ENCODE measurements around the gene H6PD.

H6PD gene

GRCh38 chr1:9278585-9279153, 44.1 kb downstream of the H6PD start:
- TF ChIP-seq GATA3 (IDR thresholded peaks at IDR 0.05; ENCODE audit: low read depth, low read length) (no peak), GATA2 (IDR thresholded peaks at IDR 0.05; ENCODE audit: low read depth, low read length) (no peak)

GRCh38 chr1:9279172-9279840, 44.7 kb downstream of the H6PD start:
- TF ChIP-seq GATA3 (IDR thresholded peaks at IDR 0.05; ENCODE audit: low read depth, low read length) (no peak), GATA2 (IDR thresholded peaks at IDR 0.05; ENCODE audit: low read depth, low read length) (no peak)

DNA sequence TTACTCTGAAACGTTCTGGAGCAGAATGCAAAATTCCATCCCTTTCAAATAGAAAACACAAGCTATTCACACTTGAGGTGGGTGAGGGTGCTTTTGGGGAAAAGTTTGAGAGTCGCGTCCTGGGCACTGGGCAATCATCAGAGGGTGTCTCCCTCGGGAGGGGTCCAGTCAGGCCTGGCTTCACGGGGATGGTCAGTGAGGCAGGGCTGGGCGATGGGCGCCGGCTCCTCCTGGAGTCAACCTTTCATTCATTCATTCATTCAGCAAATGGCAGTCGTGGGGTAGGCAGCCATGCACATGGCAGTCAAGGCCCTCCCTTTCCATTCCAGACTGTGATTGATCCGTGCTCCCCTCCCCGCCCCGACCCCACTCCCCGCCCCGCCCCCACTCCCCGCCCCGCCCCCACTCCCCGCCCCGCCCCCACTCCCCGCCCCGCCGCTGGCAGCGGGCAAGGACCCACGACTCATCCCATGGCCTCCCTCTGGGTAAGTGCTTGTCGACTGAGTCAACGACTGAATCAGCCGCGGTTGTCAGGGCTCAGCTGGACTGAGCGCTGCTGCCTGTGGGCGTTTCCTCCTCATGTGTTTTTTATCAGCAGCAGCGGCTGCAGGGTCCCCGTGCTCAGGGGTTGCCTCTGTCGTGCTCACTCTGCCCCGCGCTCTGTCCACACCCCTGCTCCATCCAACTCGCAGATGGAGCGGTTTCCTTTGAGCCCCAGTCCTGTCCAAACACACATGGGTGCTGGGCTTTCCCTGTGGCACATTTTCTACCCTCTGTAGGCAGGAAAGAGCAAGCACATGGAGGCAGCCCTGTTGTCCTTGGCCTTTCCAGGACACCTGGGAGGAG, 45.7 kb downstream of the H6PD start:
- TF ChIP-seq GATA3 (IDR thresholded peaks at IDR 0.05; ENCODE audit: low read depth, low read length), result no peak
- no peak for TF ChIP-seq GATA2 (IDR thresholded peaks at IDR 0.05; ENCODE audit: low read depth, low read length)

GRCh38 chr1:9281071-9281827, 46.7 kb downstream of the H6PD start:
- TF ChIP-seq GATA3 (IDR thresholded peaks at IDR 0.05; ENCODE audit: low read depth, low read length) (no peak), GATA2 (IDR thresholded peaks at IDR 0.05; ENCODE audit: low read depth, low read length) (no peak)

GRCh38 chr1:9281908-9282695, 47.5 kb downstream of the H6PD start:
- TF ChIP-seq GATA2 (IDR thresholded peaks at IDR 0.05; ENCODE audit: low read depth, low read length) (no peak), GATA3 (IDR thresholded peaks at IDR 0.05; ENCODE audit: low read depth, low read length) (no peak)

- no peak for TF ChIP-seq GATA3 (IDR thresholded peaks at IDR 0.05; ENCODE audit: low read depth, low read length)
- TF ChIP-seq GATA2 (IDR thresholded peaks at IDR 0.05; ENCODE audit: low read depth, low read length), result no peak
Measured at GRCh38 chr1:9282696-9282955, 48.1 kb downstream of the H6PD start.

DNA sequence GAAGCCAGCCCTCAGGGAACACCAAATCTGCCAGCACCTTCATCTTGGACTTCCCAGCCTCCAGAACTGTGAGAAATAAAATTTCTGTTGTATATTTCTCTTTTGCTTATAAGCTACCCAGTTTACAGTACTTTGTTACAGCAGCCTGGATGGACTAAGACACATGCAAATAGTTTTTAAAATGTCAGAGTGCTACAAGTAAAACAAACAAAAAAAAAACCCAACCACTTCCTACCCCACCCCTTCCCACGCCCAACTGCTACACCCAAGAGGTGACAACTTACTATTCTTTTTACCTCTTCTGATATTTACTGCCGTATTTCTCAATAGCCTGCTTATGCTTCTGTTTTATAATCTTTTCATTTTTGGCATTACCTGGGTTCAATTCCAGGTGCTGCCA, 49.5 kb downstream of the H6PD start:
- TF ChIP-seq GATA3 (IDR thresholded peaks at IDR 0.05; ENCODE audit: low read depth, low read length) (no peak), GATA2 (IDR thresholded peaks at IDR 0.05; ENCODE audit: low read depth, low read length) (no peak)

DNA sequence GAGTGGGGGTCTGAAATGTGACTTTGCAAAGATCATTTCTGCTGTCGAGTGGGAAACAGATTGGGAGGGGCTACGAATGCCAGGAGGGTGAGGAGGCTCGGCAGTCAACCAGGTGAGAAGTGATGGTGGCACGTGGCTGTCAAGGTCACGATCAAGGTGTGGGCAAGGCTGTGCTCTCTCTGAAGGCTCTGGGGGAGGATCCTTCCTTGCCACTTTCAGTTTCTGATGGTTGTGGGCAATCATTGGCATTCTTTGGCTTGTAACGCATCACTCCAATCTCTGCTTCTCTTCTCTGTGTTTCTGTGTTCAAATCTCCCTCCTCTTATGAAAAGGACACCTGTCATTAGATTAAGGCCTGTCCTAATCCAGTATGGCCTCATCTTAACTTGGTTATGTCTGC, 52.0 kb downstream of the H6PD start:
- TF ChIP-seq GATA2 (IDR thresholded peaks at IDR 0.05; ENCODE audit: low read depth, low read length), result no peak
- TF ChIP-seq GATA3 (IDR thresholded peaks at IDR 0.05; ENCODE audit: low read depth, low read length), result no peak

- TF ChIP-seq GATA3 (IDR thresholded peaks at IDR 0.05; ENCODE audit: low read depth, low read length) (no peak), GATA2 (IDR thresholded peaks at IDR 0.05; ENCODE audit: low read depth, low read length) (no peak)
Measured at GRCh38 chr1:9289090-9289534, 54.5 kb downstream of the H6PD start.

DNA sequence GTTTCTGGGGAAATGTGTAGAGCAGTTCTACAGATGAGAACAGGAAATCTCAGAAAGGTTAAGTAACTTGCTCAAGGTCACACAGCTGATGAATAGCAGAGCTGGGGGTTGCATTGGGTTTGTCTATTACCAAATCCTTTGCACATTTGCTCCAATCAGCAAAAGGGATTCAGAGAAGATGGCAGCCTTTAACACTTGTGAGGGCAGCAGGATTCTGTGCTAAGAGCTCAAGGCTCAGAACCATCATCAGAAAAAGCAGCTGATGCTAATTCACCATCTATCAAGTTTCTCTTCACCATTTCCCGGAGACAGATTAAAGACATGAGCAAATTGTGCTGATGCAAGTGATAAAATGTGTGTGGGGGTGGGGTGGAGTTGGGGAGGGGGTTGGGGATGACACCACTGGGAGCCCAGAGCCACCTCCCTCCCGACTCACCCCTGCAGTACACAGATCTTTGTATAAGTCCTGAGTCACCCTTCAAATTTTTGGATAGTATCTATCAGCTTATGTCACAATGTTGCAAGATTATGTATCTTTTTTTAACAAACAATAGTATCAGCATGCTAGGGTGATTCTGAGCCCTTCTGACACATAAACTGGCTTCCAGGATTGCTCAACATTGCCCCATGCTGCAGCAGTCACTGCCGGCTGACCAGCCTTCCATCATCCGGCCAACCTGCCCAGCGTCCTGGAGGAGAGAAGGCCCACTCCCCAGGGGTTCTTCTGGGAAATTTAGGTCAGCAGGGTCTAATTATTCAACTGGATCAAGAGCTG, 55.3 kb downstream of the H6PD start:
- TF ChIP-seq GATA3 (IDR thresholded peaks at IDR 0.05; ENCODE audit: low read depth, low read length) (no peak), GATA2 (IDR thresholded peaks at IDR 0.05; ENCODE audit: low read depth, low read length) (no peak)

- TF ChIP-seq GATA2 (IDR thresholded peaks at IDR 0.05; ENCODE audit: low read depth, low read length) (no peak), GATA3 (IDR thresholded peaks at IDR 0.05; ENCODE audit: low read depth, low read length) (no peak)
Measured at GRCh38 chr1:9291914-9292360, 57.4 kb downstream of the H6PD start.

DNA sequence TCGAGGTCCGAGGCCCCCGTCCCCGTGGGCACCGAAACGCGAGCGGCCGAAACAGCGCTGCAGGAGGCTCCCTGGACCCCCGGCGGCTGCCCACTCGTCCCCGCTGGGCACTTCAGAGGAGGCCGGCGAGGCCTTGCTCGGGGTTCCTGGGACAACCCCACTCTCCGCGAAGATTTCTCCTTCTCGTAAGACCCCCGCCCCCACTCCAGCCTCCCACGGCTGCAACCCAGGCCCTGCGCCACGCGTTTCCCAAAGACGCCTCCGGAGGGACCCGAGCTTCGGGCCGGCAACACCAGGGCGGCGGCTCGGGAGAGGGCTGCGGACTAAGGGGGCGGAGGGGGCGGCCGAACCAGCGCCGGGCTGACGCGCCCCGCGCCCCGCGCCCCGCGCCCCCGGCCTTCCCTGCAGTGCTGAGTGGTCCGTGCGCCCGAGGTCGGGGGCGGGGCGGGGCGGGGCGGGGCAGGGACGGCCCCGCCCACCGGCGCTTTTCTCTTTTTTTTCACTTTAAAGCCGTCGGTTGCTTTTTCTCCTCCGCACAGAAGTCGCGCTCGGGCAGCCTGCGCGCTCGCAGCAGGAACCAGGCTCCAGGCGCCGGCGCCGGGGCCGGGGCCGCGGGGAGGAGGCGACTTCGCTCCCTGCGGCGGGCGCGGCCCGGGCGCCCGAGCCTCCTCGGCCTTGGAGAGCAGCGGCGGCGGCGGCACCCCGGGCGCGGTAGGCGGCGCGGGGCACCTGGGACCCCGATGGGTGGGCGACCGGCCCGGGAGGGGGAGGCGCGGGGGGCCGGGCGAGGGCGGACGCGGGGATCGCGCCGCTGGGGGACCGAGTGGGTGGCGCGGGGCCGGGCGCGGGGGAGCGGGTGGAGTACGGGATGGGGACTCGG, 58.0 kb downstream of the H6PD start, which contains the start of gene SPSB1:
SPSB1 (plus strand) TSS at position 534 of the 880 bp plus-strand sequence. CDS start 62,998 bp downstream, outside the sequence.
- no peak for TF ChIP-seq GATA3 (IDR thresholded peaks at IDR 0.05; ENCODE audit: low read depth, low read length)
- no peak for TF ChIP-seq GATA2 (IDR thresholded peaks at IDR 0.05; ENCODE audit: low read depth, low read length)
